HG03139 (cell line): ENCODE results near the gene PIM3.
"Not testable (repeated sequence)": the region's sequence is repeated elsewhere in the genome, so short reads cannot be mapped to it uniquely, and the experiment has no call there.

ENCODE experiments used
- ATAC-seq: cut with Tn5 transposase; IDR thresholded peaks from one replicate; pipeline ENCODE4 v1.9.1; 2021; ENCODE audit not compliant: unreplicated experiment

PIM3 gene

DNA sequence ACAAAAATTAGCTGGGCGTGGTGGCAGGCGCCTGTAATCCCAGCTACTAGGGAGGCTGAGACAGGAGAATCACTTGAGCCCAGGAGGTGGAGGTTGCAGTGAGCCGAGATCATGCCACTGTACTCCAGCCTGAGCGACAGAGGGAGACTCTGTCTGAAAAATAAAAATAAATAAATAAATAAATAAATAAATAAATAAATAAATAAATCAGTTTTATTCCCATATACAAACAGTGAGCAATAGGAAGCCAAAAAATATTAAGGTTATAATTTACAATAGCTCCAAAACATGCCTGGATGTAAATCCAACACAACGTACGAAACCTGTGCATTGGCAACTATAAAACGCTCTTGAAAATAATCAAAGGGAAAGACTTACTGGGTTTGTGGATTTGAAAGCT is 21.2 kb downstream of the PIM3 start:
- not testable (repeated sequence) for ATAC-seq

DNA sequence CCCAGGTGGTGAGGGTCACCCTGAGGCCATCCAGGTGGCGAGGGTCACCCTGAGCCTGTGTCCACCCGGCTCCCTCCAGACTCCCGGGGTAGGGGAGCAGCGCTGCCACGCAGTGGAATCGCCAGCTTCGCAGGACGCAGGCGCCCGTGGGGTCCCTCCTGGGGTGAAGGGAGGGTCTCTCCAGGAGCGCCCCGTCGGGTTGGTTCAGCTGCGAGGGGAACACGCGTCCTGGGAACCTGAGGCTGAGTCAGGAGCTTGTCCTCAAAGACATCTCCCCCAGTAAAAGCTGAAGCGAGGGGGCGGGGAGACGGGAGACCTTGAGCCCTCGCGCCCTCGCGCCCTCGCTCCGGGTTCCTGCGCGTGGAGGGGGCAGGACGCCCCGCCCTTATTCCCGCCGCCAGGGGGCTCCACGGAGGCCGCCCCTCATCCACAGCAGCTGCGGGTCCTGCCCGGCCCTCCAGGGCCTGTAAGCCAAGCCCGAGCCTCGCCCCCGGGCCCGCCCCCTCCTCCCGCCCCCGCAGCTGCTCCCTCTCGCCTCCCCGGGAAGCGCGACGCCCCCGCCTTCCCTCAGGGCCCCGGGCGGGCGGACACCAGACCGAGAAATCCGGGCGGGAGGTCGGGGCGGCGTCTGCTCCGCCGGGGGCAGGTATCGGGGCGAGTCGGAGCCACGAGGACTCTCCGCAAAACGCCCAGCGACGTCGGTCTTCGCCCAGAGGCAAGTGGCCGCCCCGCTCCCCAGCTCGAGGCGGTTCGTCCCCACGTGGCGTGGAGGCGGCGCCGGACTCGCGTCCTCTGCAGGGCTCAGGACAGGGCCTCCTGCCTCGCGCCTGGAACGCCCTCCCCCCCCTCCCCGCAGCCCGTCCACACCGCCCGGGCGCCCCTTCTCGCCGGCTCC is 22.8 kb downstream of the PIM3 start:
- no peak for ATAC-seq

DNA sequence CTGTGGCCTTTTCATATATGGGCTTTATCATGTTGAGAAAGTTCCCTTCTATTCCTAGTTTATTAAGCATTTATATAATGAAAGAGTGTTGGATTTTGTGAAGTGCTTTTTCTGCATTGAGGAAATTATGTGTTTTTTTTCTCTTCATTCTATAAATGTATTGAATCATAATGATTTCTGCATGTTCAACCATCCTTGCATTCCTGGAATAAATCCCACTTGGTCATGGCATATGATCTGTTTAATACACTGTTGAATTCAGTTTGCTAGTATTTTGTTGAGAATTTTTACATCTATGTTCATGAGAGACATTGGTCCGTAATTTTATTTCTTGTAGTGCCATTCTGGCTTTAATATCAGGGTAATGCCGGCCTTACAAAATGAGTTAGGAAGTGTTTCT is 25.8 kb downstream of the PIM3 start:
- ATAC-seq: no peak

DNA sequence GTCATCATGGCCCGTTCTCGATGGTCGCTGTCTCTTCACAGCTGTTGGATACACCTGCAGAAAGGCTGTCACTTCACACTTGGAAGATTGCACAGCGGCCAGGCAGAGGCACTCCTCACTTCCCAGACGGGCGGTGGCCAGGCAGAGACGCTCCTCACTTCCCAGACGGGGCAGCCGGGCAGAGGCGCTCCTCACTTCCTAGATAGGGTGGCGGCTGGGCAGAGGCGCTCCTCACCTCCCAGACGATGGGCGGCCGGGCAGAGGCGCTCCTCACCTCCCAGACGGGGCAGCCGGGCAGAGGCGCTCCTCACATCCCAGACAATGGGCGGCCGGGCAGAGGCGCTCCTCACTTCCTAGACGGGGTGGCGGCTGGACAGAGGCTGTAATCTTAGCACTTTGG is 29.3 kb downstream of the PIM3 start:
- ATAC-seq: not testable (repeated sequence)

DNA sequence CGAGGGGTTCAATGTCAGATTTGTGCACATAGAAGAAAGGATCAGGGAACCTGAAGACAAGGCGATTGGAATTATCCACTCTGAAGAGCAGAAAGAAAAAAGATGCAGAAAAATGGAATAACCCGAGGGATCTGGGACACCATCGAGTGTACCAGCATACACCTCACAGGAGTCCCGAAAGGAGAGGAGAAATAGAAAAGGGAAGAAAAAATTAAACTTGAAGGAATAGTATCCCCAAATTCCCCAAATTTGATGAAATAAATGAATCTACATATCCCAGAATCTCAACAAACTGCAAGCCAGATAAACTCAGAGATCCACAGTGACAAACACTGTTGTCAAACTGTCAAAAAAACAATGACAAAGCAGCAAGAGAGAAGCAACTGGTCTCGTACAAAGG is 30.6 kb downstream of the PIM3 start:
- ATAC-seq: no peak

DNA sequence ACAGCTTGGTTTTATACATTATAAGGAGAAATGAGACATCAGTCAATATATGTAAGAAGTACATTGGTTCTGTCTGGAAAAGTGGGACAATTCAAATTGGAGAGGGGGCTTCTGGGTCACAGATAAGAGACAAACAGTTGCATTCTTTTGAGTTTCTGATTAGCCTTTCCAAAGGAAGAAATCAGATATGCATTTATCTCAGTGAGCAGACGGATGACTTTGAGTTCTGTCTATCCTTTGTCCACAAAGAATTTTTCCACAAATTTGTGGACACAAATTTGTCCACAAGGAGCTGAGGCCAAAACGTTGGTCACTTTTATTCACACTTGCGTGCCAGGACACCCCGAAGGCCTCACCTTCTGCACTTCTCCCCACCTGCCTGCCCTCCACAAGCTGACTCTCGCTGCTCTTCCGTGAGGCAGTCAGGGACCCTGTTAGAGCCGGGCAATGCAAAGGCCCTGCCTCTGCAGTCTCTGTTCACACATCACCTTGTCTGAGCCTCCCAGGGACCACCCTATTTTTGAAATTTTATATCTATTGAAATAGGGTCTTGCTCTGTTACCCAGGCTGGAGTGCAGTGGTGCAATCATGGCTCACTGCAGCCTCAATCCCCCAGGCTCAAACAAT is 31.4 kb downstream of the PIM3 start:
- no peak for ATAC-seq

DNA sequence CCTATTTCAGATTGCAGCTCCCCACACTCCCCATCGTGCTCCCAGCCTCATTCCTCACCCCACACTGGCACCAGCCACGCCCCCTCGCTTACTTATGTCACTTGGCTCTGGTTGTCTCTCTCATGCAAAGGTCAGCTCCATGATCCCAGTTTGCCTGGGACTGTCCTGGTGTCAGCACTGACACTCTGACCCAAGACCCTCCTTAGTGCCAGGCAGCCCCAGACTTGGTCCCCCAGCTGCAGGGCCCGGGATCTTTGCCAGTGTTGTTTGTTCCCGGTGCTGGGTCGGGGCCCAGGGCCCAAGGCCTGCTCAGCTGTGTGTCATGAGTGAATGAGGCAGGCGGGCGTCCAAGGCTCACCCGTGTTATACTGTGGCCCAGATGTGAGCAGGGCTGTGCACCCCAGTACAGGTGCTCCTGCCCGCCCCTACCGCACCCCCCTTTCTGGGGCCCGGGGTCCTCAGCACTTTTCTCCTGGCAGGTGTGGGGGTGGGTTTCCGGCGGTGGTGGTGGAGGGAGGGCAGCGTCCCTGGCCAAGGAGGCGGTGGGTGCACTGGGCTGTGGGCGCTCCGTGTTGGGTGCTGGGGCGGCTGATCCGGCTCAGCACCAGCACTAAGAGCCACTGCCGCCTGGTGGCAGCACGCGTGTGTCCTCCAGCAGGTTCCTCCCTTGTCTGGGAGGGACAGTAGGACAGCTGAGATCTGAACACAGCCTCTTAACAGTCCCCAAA is 32.5 kb downstream of the PIM3 start:
- ATAC-seq: no peak

DNA sequence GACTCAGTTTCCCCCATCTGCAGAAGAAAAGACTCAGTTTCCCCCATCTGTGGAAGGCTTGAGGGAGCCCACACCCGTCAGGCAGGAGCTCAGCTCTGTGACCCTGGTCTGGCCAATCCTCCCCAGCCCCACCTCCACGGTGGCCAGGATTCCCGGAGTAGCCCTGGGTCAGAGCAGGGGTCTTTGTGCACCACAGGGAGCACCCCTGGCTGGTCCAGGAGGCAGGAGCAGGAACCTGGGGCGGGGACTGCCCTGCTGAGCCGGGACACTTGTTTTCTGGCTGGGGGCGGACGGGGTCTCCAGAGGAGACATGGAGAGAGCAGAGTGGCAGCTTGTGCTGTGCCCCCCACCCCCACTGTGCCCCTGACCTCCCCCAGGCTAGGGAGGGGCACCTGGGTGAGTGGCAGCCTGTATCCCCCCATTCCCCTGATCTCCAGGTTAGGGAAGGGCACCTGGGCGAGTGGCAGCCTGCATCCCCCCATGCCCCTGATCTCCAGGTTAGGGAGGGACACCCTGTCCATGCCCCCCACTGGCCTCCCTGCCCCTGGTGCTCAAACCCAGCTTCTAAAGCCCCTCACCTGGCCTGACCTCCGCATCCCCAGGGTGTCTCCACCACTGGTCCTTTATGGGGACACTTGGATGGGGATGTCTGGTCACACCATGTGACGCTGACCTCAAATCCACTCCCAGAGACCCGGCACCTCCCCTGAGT is 33.2 kb downstream of the PIM3 start:
- ATAC-seq: no peak

DNA sequence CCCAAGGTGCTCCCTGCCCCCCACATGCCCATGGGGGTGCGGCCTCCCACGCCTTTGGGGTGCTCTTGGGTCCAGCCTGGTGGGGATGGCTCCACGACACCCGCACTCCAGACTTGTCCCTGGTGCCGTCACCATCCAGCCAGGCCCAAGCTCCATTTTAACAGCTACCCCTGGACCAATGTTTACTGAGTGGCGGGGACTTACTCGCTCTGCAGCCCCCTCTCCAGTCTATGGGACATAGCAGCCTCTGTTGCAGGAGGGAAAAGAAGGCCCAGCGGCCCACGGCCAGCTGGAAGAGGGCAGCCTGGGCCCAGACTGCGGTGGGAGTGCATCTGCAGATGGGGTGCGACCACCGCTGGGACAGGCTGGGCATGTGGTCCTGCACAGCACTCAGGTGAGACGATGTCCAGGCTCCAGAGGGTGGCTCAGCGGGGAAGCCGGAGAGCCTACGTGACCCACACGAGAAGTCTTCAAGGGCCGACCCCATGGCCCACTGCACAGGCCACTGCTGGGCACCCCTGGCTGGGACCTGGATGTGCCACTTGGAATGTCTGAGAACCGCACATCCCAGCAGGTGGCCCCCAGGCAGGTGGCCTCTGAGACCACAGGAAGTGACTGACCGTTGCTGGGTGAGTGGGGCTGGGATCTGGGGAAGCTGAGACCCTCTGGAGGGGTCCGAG is 33.9 kb downstream of the PIM3 start:
- no peak for ATAC-seq

DNA sequence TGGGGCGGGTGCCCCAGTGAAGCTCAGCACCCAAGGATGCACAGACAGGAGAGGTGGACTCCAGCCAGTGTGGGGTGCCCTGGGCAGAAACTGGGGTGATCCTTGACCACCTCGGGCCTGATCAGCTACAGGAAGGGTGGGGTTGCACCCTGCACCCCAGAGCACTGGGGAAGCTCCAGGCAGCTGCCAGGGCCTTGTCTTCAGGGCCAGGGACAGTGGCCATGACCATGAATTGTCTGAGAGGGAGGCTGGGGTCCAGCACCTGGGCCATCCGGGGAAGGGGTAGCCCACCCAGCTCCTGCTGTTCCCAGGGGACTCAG is 34.4 kb downstream of the PIM3 start:
- no peak for ATAC-seq

DNA sequence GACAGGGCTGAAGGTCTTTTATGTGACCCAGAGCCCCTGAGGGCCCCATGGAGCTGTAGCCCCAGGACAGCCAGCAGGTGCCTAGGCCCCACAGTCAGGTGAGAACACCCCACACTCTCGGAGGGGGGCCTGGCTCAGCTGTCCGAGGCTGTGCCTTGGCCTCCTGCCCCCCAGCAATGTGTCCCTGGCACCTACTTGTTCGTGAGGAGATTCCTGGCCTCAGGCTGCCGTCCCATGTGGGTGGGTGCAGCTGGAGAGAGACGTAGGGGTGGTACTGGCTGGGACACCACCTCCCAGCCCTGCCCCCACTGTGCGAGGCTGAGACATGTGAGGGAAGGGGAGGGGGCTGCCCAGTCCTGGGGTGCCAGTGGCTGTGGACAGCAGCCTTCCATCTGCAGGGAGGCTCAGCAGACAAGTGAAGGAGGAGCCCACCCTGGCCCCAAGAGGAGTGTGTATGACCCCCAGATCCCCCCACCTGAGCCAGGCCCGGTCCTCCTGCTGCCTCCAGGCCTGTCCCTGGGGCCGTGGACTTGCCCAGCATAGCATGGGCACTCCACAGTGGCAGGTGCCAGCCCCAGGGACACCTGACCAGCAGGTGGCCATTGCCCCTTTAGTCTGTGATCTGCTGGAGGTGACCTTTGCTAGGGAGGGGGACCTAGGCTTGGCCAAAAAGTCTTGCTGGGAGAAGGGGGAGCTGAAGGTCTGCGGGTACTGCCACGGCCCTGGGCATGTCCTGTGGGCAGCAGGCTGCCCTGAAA is 35.0 kb downstream of the PIM3 start:
- no peak for ATAC-seq

DNA sequence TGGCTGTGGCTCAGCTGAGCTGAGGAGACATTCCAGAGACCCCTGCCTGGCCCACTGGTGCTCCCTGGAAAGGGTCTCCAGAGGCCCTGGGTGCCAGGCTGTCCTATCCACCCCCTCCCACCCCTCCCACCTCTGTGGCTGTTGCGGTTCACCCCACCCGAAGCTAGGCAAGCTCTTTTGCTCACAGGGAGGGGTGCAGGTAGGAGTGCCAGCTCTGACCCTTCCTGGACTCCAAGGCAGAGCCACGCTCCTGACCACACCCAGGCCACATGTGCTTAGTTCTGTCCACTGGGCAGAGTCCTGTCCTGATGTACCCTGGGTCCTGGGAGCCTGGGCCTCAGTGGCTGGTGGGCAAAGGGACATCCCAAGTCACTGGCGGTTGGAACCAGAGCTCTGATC is 35.5 kb downstream of the PIM3 start:
- ATAC-seq: no peak

DNA sequence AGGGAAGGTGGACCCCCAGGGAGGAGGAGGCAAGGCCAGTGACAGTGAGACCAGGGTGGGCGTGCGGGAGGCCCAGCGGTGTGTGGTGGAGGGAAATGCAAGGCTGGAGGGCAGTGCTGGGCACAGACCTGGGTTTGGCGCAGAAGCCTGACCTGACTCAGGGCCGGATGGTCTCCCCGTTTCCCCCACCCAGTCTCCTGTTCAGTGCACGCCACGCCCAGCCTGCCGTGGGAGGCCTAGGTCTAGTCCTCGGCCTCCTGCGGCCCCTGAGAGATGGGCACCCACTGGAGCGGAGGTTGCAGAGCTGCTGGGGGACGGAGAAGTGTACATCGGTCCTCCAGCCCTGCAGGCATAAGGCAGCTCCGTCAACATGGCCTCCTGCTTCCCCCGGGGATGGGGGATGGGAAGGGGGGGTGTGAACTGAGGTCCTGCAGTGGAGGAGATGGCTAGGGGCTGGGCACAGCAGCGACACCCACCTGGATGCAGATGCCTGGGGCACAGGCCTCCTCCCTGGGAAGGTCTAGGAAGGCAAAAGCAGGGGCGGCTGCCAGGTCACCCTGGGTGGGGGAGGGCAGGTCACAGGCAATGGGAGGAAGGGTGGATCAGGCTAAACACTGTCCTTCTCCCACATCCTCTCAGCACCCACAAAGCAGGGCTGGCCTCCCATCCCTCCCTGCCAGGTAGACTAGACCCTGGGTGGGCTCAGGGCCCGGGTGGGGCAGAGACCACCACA is 36.1 kb downstream of the PIM3 start:
- ATAC-seq: no peak

DNA sequence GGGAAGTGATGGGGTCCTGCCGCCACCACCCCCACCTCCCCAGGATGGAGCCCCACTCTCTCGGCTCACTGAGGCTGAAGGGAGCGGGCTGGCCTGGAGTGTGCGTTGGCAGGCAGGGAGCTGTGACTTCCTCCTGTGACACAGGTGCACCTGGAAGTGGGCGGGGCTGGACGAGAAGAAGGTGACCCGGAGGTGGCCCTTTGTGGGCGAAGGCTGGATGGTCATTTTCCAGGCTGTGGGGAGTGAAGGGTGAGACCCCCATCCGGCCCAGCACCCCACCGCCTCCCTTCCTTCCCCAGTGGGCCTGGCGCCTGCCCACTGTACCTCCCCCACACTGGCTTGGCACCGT is 36.7 kb downstream of the PIM3 start:
- ATAC-seq: no peak

DNA sequence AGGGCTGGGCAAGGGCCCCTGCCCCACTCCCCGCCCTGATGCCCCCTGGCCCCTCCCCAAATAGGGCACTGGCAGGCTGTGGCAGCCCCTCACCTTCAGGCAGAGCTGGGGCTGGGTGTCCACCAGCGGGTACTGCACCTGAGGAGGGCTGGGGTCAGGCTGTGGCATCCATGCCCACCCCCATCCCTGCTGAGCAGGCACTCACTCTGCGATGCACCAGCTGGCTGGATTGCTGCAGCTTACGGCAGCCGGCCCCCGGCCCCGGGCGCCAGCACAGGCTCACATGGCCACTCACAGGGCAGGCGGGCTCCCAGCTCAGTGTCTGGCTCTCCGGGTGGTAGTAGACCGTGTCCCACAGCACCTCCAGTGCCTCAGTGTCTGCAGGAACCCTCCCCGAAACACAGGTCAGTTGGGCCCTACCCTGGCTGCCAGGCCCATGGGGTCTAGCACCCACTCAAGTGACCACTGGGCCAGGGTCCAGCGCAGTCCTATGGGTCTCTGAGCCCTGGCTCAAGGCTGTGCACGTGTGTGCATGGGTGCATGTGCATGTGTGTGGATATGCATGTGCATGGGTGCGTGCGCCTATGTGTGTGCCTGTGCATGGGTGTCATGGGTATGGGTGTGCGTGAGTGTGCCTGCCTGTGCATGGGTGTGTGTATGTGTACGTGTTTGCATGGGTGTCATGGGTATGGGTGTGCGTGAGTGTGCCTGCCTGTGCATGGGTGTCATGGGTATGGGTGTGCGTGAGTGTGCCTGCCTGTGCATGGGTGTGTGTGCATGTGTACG is 37.6 kb downstream of the PIM3 start:
- no peak for ATAC-seq

DNA sequence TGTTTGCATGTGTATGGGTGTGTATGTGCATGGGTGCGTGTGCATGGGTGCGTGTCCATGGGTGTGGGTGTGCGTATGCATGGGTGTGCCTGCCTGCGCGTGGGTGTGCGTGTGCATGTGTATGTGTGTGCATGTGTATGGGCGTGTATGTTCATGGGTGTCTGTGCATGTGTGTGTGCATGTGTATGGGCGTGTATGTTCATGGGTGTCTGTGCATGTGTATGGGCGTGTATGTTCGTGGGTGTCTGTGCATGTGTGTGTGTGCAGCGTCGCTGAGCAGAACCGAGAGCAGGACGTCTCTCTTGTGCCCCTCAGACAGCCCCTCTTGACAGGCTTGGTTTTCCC is 38.1 kb downstream of the PIM3 start:
- ATAC-seq: no peak

DNA sequence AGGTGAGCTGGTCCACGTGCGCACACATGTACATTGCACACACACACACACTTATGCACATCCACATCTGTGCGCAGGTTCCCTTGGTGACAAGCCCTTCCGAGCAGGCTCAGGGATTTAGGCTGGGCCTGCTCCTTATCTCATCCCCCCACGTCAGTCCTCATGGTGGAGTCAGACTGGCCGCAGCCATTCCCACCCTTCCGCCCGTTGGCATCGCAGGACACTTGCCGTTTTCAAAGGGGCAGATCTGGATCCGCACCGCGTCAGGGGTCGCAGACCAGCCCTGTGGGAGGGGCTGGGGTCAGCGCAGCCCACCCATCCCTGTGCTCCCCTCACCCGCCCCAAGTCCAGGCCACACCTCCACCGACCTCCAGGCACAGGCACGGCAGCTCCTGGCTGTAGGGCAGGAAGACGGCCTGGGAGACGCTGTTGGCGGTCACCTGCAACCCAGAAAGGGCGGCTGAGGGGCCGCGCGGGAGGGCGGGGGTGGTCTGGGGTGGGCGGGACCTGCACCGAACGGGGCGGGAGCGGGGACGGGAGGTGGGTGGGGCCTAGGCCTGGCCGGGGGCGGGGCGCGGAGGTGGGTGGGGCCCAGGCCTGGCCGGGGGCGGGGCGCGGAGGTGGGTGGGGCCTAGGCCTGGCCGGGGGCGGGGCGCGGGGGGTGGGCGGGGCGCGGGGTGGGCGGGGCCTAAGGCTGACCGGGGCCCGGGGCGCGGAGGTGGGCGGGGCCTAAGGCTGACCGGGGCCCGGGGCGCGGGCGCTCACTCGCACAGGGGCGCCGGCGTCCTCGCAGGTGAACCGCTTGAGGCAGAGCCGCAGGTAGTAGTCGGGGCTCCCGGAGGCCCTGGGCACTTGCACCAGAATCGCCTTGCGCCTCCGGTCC is 38.7 kb downstream of the PIM3 start:
- no peak for ATAC-seq
